Effector memory CD8-positive, alpha-beta T cell (primary cell): ENCODE results near the gene HSPB9.

Experiments
- ATAC-seq: fragments of 150-1000 bp; cut with Tn5 transposase; replicated peaks from 2 replicates; pipeline ENCODE4 v1.10.0; 2021; ENCODE audit warnings: mild to moderate bottlenecking, moderate library complexity
- DNase-seq, 3 experiments: peaks; one replicate each; pipeline ENCODE4 v3.0.0; 2021
- H3K27ac Mint-ChIP-seq, 2 donors: one replicate each; pipeline ENCODE4 v1.8.0; 2022; ENCODE audit warnings: mild to moderate bottlenecking in 2 of 2, mixed read lengths in 2 of 2, moderate library complexity in 2 of 2
- H3K27me3 Mint-ChIP-seq, 2 donors: one replicate each; pipeline ENCODE4 v1.8.0; 2022; ENCODE audit warnings: mixed read lengths in 2 of 2
- H3K36me3 Mint-ChIP-seq: one replicate; pipeline ENCODE4 v1.8.0; 2022; ENCODE audit warnings: mild to moderate bottlenecking, moderate library complexity, mixed read lengths; ENCODE audit not compliant: insufficient read depth
- H3K4me1 Mint-ChIP-seq, 2 donors: one replicate each; pipeline ENCODE4 v1.8.0; 2022; ENCODE audit warnings: low read depth in 2 of 2, mixed read lengths in 2 of 2
- H3K4me3 Mint-ChIP-seq, 2 donors: one replicate each; pipeline ENCODE4 v1.8.0; 2022; ENCODE audit warnings: mild to moderate bottlenecking in 2 of 2, mixed read lengths in 2 of 2, moderate library complexity in 2 of 2
- H3K9me3 Mint-ChIP-seq, 2 donors: one replicate each; pipeline ENCODE4 v1.8.0; 2022; ENCODE audit warnings: mixed read lengths in 2 of 2

The HSPB9 gene

DNA sequence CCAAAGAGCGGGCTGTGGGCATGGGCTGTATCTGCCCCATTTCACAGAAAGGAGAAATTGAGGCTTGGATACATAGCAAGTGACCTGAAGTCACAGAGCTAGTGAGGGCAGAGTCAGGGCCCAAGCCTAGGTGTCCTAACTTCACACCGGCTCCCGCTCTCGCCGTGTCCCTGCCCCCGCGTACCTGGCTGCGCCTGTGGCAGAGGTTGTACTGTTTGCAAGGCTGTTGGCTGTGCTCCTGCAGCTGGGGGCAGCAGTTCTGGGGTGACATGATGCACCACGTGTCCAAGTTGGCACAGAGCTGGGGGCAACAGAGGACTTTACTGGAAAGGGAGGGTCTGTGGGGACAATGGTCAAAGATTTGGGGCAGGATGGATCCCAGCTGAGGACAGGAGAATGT, 13.5 kb upstream of the HSPB9 start:
- ATAC-seq = no peak
- no peak for DNase-seq
- Mint-ChIP-seq H3K27me3 (no peaks in the 10 kb centered on the region), H3K4me3 (no peak overlapping the region), H3K9me3 (no peaks in the 10 kb centered on the region), H3K36me3 (peaks cover 27% of the 10 kb centered on the region), H3K4me1 (peaks cover 20 to 31% of the 10 kb centered on the region in 2 donors), H3K27ac (peak overlapping the region in 1 of 2 donors; percentile 35)

DNA sequence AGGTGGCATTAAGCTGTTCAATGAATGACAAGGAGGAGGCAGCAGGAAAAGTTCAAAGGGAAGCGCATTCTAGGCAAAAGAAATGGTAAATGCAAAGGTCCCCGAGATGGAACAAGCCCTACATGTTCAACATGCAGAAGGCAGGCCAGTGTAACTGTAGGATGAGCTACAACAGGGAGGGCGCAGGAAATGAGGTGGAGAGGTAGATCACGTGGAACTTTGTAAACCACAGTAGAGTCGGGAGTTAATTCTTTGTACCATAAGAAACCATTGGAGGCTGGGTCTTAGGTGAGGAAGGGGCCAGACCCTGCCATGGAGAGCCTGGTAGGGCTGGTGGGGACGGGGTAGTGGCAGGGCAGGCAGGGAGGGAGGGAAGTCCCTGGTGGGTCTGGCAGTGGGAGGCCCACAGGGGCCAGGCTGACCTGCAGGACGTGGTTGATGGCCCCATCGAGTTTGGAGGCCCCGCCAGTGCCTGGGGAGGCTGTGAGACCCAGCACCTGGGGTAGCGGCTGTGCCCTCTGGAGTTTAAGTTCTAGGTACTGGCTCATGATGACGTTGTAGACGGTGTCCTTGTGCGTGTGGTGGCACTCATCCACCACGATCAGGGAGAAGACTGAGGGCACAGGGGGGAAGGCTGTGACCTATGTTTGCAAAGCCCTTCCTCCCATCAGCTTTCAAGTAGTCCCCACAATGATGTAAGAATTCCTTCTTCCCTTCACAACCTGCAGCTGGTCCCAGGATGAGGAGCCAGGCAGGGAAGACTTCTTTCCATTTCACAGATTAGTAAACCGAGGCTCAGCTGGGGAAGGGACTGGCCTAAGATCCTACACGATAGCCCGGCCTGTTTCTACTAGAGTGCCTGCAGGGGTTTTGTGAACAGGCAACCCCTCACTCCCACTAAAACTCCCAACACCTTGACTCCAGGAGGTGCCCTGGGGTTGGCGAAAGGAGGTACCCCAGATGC, 12.0 kb upstream of the HSPB9 start:
- Mint-ChIP-seq H3K4me1 (peaks cover 21 to 31% of the 10 kb centered on the region in 2 donors), H3K27ac (peak overlapping the region; percentile 18 to 76), H3K9me3 (no peaks in the 10 kb centered on the region), H3K27me3 (no peaks in the 10 kb centered on the region), H3K4me3 (peak overlapping the region; percentile 36 to 41), H3K36me3 (peaks cover 27% of the 10 kb centered on the region)
- DNase-seq (no peak), ATAC-seq (no peak)

DNA sequence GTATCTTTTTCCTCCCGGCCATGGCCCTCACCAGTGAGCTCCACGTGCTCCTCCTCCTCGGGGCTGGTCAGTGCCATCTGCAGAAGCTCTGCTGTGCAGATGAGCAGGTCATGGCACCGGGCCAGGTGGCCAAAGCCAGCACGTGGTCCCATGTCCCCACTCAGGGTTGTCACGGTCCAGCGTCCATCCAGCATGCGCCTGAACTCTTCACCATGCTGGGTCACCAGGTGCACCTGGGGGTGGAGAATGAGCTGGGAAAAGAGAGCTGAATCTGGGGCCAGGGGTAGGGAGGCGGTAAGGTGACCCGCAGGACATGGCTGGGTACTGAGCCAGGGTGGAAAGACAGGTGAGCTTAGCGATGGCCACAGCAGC, 11.4 kb upstream of the HSPB9 start:
- Mint-ChIP-seq H3K27ac (peak overlapping the region in 1 of 2 donors; percentile 93), H3K4me3 (peak overlapping the region; percentile 79 to 93), H3K36me3 (peaks cover 27% of the 10 kb centered on the region), H3K4me1 (peaks cover 26 to 33% of the 10 kb centered on the region in 2 donors), H3K9me3 (no peaks in the 10 kb centered on the region), H3K27me3 (no peaks in the 10 kb centered on the region)
- no peak for DNase-seq
- ATAC-seq = no peak

DNA sequence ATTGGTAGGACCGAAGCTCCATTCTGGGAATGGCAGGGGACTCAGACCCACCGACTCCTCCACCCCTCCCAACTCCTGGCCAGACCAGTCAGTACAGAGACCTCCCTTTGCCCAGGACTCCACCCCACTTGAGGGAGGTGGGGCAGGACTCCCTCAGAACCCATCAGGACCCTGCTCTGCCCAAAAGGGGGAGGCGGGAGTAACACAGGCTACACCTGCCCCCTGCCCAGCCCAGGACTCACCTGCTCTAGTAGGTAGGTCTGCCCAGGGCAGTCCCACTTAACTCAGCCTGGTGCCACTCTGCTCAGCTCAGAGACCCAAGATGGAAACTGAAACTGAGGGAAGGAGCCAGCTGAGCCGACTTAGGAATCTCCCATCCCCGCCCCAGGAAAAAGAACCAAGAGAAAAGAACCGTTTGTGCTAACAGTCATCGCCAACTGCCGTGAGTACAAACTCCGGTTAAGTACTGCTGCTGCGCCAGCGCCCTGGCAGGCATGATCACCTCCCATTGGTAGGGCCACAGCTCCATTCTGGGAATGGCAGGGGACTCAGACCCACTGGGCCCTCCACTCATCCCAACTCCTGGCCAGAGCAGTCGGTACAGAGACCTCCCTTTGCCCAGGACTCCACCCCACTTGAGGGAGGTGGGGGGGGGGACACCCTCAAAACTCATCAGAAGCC, 10.6 kb upstream of the HSPB9 start:
- H3K36me3 Mint-ChIP-seq = peaks cover 28% of the 10 kb centered on the region
- no peaks in the 10 kb centered on the region for H3K9me3 Mint-ChIP-seq
- ATAC-seq = no peak
- no peak for DNase-seq
- peak overlapping the region; percentile 93 to 98 for H3K27ac Mint-ChIP-seq
- H3K27me3 Mint-ChIP-seq = no peaks in the 10 kb centered on the region
- peaks cover 32 to 37% of the 10 kb centered on the region in 2 donors for H3K4me1 Mint-ChIP-seq
- peak overlapping the region; percentile 79 to 93 for H3K4me3 Mint-ChIP-seq

DNA sequence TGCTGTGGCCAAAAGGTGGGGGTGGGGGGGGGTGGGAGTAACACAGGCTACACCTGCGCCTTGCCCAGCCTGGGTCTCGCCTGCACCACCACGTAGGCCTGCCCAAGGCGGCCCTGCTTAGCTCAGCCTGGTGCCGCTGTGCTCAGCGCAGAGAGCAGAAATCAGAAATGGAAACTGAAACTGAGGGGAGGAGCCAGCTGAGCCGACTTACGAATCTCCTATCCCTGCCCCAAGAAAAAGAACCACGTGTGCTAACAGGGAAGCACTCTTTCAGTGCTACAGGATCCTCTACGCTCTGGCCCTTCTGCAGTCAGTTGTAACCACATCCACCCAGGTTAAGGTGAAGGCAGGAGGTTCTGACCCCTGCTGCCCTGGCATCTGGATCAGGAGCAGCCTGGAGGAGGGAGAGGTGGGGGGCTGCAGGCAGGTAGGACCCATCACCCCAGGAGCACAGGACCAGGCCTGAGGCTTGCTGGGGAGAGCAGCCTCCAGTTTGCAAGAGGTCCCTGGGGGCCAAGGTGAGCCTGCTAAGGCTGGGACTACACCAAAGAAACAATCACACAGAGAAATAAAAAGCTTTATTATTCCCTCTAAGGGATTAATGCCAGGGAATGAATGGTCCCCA, 9.9 kb upstream of the HSPB9 start, which contains the start of gene DHX58:
Gene DHX58, minus strand, starts transcription at position 163 of the 625 bp plus-strand sequence. CDS start 822 bp downstream, outside the sequence.
- peak; percentile 75 to 80 (median 75) for DNase-seq
- peaks cover 29% of the 10 kb centered on the region for H3K36me3 Mint-ChIP-seq
- H3K9me3 Mint-ChIP-seq = no peaks in the 10 kb centered on the region
- H3K4me1 Mint-ChIP-seq = peaks cover 30 to 40% of the 10 kb centered on the region in 2 donors
- peak within 1 kb of the TSS; percentile 93 to 98 for H3K27ac Mint-ChIP-seq
- peak; percentile 86 for ATAC-seq
- no peaks in the 10 kb centered on the region for H3K27me3 Mint-ChIP-seq
- H3K4me3 Mint-ChIP-seq = peak within 1 kb of the TSS; percentile 79 to 93

DNA sequence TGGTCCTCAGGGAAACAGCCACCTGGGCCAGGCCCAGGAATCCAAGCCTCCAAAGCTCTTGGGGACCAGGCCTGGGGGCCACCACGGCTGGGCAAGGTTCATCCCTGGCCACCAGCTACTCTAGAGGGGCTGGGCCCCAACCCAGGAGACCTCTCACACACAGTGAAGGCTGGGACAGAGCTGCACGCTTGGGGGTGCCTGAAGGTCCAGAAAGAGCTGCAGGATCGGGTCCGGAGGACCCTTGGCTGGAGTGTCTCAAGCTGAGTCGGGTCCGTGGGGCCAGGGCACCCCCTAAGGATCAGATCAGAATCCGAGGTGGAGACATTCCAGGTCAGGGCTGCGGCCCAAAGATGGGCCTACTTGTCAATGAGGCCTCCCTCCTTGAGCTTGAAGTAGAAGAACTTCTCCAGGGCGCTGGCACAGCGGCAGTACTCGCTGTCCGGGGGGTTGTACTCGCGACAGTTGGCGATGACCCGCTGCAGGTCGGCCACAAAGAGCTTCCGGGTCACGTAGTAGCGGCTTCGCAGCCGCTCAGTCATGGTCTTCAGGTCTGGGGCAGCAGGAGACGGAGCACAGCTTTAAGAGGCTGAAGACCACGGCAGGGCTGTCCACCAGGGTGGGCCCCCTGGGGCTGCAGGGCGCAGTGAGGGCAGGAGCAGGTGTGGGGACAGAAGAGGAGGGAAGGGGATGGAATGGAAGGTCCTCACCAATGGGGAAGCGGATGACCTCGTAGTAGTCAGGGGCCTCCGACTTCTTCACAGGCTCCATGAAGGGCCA, 9.1 kb upstream of the HSPB9 start:
- ATAC-seq (no peak), DNase-seq (no peak)
- Mint-ChIP-seq H3K4me3 (no peak overlapping the region), H3K36me3 (peaks cover 25% of the 10 kb centered on the region), H3K4me1 (peaks cover 26 to 34% of the 10 kb centered on the region in 2 donors), H3K27ac (peak overlapping the region; percentile 93 to 98), H3K27me3 (no peaks in the 10 kb centered on the region), H3K9me3 (no peaks in the 10 kb centered on the region)

DNA sequence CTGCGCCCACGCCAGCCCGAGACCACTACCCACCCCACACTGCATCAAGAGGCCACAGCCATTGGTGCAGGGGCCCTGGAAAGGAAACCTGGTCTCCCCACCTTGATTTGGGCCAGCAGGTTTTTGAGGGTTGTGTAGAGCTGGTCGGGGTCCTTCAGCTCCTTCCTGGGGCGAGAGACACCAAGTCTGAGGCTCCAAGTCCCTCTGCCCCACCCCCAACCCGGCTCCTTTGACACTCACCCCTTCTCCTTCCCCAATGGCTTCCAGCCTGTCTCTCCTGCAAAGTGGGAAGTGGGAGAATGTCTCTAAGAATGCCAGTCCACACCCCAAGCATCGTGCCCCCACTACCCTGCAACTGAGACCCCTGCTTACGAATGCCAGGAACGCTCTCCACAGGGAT, 8.5 kb upstream of the HSPB9 start:
- peak overlapping the region in 1 of 2 donors; percentile 40 for H3K4me3 Mint-ChIP-seq
- H3K4me1 Mint-ChIP-seq = peaks cover 26 to 36% of the 10 kb centered on the region in 2 donors
- ATAC-seq (no peak), DNase-seq (no peak)
- H3K9me3 Mint-ChIP-seq = no peaks in the 10 kb centered on the region
- H3K36me3 Mint-ChIP-seq = peaks cover 22% of the 10 kb centered on the region
- peak overlapping the region; percentile 15 to 93 for H3K27ac Mint-ChIP-seq
- no peaks in the 10 kb centered on the region for H3K27me3 Mint-ChIP-seq

DNA sequence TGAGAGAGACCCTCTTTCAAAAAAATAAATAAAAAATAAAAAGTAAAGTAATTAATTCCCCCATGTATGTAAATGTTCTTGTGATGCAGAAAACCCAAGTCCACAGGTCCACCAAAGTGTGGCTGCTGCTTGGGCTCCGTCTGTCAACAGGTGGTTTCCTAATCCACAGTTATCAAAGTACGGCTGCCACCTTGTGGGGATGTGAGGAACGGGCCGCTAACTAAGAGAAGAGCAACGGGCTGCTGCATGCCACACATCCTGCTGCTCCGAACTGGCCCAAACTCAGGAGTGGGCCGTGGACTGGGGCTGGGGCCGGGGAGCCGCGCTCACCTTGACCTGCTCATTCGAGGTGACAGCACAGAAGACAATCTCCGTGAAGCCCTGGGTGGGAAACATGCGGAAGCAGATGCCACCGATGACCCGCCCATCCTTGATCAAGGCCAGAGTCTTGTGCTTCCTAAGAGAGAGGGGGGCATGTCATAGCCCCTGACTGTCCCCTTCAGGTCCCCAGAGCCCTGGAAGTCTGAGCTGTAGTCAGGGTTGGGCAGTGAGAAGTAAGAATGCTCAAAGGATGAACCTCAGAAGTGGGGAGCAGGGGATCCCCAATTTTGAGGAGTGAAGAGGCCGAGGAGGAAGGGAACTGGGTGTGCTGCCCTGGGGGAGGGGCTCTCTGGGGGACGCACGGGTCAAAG, 5.8 kb upstream of the HSPB9 start:
- H3K27me3 Mint-ChIP-seq = no peaks in the 10 kb centered on the region
- DNase-seq (peak; percentile 80 to 89 (median 87)), ATAC-seq (peak; percentile 43)
- H3K9me3 Mint-ChIP-seq = no peaks in the 10 kb centered on the region
- peak overlapping the region in 1 of 2 donors; percentile 73 for H3K27ac Mint-ChIP-seq
- peaks cover 23 to 31% of the 10 kb centered on the region in 2 donors for H3K4me1 Mint-ChIP-seq
- peaks cover 21% of the 10 kb centered on the region for H3K36me3 Mint-ChIP-seq
- no peak overlapping the region for H3K4me3 Mint-ChIP-seq

DNA sequence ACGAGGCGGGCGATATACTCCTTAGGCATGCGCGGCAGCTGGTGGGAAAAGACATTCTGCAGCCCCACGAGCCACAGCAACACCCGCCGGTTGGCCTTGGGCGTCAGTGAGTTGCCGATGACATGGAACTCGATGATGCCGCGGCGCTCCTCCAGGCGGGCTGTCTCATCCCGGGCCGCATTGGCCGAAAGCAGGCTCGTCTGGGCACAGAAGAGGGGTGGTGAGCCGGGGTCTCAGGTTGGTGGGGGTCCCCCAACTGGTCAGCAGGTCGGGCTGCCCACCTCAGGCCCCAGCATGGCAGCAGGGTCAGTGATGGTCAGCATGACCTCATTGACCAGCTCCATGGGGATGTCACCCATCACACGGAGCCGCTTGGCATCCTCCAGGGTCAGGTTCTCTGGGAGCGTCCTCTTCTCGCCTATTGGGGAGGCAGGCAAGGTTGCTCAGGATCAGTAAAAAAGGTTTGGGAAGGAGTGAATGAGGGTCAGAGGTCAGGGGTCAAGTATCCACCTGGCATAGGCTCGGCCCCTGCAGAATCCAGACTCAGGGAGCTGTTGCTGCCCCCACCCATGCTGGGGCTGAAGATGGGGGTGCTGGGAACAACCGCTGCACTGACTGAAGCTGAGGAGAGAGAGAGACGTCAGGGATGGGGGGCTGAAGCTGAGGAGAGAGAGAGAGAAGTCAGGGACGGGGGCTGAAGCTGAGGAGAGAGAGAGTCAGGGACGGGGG, 5.0 kb upstream of the HSPB9 start:
- peaks cover 19 to 26% of the 10 kb centered on the region in 2 donors for H3K4me1 Mint-ChIP-seq
- no peaks in the 10 kb centered on the region for H3K9me3 Mint-ChIP-seq
- H3K27ac Mint-ChIP-seq = no peak overlapping the region
- H3K27me3 Mint-ChIP-seq = no peaks in the 10 kb centered on the region
- H3K4me3 Mint-ChIP-seq = no peak overlapping the region
- no peak for ATAC-seq
- no peak for DNase-seq
- peaks cover 21% of the 10 kb centered on the region for H3K36me3 Mint-ChIP-seq

DNA sequence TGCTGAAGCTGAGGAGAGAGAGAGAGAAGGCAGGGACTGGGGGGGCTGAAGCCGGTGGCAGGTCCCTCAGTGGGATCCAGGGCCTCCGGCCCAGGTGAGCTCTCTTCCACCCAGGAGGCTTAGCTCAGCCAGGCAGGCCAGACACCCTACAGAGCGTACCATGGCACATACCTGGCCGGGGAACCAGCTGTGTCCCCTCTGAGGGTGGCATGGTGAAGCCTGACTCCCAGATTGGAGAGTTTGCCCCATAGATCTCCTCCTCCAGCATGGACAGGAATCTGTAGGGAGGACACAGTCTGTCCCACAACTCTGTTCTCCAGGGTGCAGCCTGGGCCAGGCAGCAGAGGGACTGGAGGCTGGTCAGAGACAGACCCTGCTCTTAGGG, 4.5 kb upstream of the HSPB9 start:
- Mint-ChIP-seq H3K4me3 (no peak overlapping the region), H3K27ac (peak overlapping the region in 1 of 2 donors; percentile 15), H3K4me1 (peaks cover 16 to 23% of the 10 kb centered on the region in 2 donors), H3K9me3 (no peaks in the 10 kb centered on the region), H3K36me3 (peaks cover 21% of the 10 kb centered on the region), H3K27me3 (no peaks in the 10 kb centered on the region)
- ATAC-seq = no peak
- DNase-seq = no peak

DNA sequence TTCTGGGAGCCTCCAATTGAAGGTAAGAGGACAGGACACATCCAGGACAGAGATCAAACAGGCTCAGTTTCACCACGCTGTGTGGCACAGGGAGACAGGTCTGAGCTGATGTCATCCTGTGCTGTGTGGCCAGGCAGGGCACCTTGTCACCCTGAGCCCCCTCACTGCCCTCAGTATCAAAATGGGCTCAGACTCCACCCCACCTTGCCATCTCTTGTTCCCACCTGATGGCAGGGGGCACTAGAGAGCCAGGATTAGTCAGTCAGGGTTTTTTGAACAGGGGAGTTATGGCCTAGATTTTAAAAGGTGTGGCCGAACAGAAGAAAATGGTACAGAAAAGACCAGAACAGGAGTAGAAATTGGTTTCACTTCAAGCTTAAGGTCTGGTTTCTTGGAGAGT, 4.1 kb upstream of the HSPB9 start:
- no peaks in the 10 kb centered on the region for H3K27me3 Mint-ChIP-seq
- no peaks in the 10 kb centered on the region for H3K9me3 Mint-ChIP-seq
- ATAC-seq = no peak
- no peak overlapping the region for H3K4me3 Mint-ChIP-seq
- H3K36me3 Mint-ChIP-seq = peaks cover 21% of the 10 kb centered on the region
- H3K27ac Mint-ChIP-seq = peak overlapping the region in 1 of 2 donors; percentile 15
- DNase-seq = no peak
- H3K4me1 Mint-ChIP-seq = peaks cover 16 to 23% of the 10 kb centered on the region in 2 donors

DNA sequence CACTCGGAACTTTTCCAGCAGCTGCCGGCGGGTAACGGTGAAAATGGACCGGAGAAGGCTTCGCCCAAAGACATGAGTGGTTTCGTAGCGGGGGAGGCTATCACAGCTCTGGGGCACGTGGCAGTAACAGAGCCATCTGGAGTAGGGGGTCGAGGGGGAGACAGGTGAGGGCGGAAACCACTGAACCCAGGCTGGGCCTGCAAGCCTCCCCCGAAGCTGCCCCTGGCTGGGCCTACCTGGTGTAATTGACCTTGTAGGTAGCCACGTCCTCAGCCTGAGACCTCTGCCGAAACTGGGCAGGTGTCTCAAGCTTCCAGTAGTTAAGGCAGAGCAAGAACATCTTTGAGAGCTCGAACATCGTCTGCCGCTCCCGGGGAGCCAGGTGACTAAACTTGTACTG, 3.3 kb upstream of the HSPB9 start:
- DNase-seq (no peak), ATAC-seq (no peak)
- H3K4me3 Mint-ChIP-seq = no peak overlapping the region
- H3K27ac Mint-ChIP-seq = peak overlapping the region in 1 of 2 donors; percentile 15
- H3K36me3 Mint-ChIP-seq = peaks cover 23% of the 10 kb centered on the region
- peaks cover 16 to 23% of the 10 kb centered on the region in 2 donors for H3K4me1 Mint-ChIP-seq
- H3K27me3 Mint-ChIP-seq = no peaks in the 10 kb centered on the region
- H3K9me3 Mint-ChIP-seq = no peaks in the 10 kb centered on the region
